A673 (cell line): Measurements from ENCODE around the gene NHSL1. TPM values are rescaled to one million over a fixed set of nuclear protein-coding genes. Genes with fewer than 3 reads are reported as not detected.

Experiments
- BruUV-seq: library from RNA; stranded (reverse); fragments of 400-500 nt; replicated peaks from 2 replicates; lab custom pipeline; 2021; lab: Mats Ljungman, UMichigan
- CTCF ChIA-PET: fragments of 300-600 bp; sonication (Branson Sonifier 250); formaldehyde crosslinking; loops from one replicate; lab custom pipeline; 2022; ENCODE audit warnings: antibody characterized with exemption; lab: Charles Lee
- POLR2A ChIA-PET: fragments of 300-600 bp; sonication (Branson Sonifier 250); formaldehyde crosslinking; loops from one replicate; lab custom pipeline; 2022; ENCODE audit warnings: antibody characterized with exemption; ENCODE audit not compliant: low non-redundant PET; lab: Charles Lee
- DNase-seq: peaks from one replicate; pipeline ENCODE4 v3.0.0-alpha.2; 2015; ENCODE audit warnings: low spot score
- H3K27ac ChIP-seq: fragments of 200-600 bp; sonication (generic); 2 replicates; pipeline ENCODE4 v1.5.1; 2016; ENCODE audit warnings: mixed run types, low read depth, mild to moderate bottlenecking, mixed read lengths, antibody characterized with exemption, low read length; ENCODE audit not compliant: poor library complexity, severe bottlenecking
- H3K27me3 ChIP-seq: fragments of 200-600 bp; sonication (generic); replicated peaks from 2 replicates; pipeline ENCODE4 v1.6.1; 2017; ENCODE audit warnings: mixed run types, low read depth, mild to moderate bottlenecking, mixed read lengths, antibody characterized with exemption, low read length; ENCODE audit not compliant: insufficient read depth, poor library complexity
- H3K36me3 ChIP-seq: fragments of 200-600 bp; sonication (generic); 2 replicates; pipeline ENCODE4 v1.6.1; 2016; ENCODE audit warnings: mixed run types, mild to moderate bottlenecking, mixed read lengths, antibody characterized with exemption, low read length; ENCODE audit not compliant: insufficient read depth, poor library complexity, severe bottlenecking
- H3K4me1 ChIP-seq: fragments of 200-600 bp; sonication (generic); 2 replicates; pipeline ENCODE4 v1.6.1; 2017; ENCODE audit warnings: mixed run types, mild to moderate bottlenecking, mixed read lengths, antibody characterized with exemption, low read length; ENCODE audit not compliant: insufficient read depth, poor library complexity, severe bottlenecking
- H3K4me3 ChIP-seq: fragments of 200-600 bp; sonication (generic); 2 replicates; pipeline ENCODE4 v1.5.1; 2016; ENCODE audit warnings: low read depth, mixed run types, mild to moderate bottlenecking, mixed read lengths, low read length; ENCODE audit not compliant: poor library complexity, severe bottlenecking
- H3K9me3 ChIP-seq: fragments of 200-600 bp; sonication (generic); 2 replicates; pipeline ENCODE4 v1.6.1; 2016; ENCODE audit warnings: mixed run types, low read depth, mild to moderate bottlenecking, mixed read lengths, antibody characterized with exemption, low read length; ENCODE audit not compliant: poor library complexity, severe bottlenecking
- EZH2 ChIP-seq: fragments of 200-600 bp; sonication (generic); IDR thresholded peaks from 2 replicates; pipeline ENCODE4 v1.6.1; 2017; ENCODE audit warnings: borderline replicate concordance, low read depth, mild to moderate bottlenecking, mixed read lengths, antibody characterized with exemption, low read length; ENCODE audit not compliant: poor library complexity, severe bottlenecking
- intact Hi-C: fragments of 100-400 bp; cut with micrococcal nuclease; formaldehyde crosslinking; loops from one replicate; pipeline ENCODE4 v1.10.0; 2022; ENCODE audit not compliant: unreplicated experiment
- total RNA-seq: library from RNA; stranded (reverse); gene quantifications from 2 replicates; pipeline ENCODE4 v1.2.3, GENCODE V29; 2021
- TF ChIP-seq, protein P1 (sequence below): fragments of 300-800, 200-600 bp; sonication (generic); conservative IDR thresholded peaks from 2 replicates; pipeline ENCODE4 v1.5.1; 2017; ENCODE audit warnings: low read depth, mild to moderate bottlenecking, antibody characterized with exemption, low read length, moderate library complexity, mixed read lengths

Gene NHSL1
- total RNA-seq, 1 experiment from 2014 or later, result 33.1 TPM

DNA sequence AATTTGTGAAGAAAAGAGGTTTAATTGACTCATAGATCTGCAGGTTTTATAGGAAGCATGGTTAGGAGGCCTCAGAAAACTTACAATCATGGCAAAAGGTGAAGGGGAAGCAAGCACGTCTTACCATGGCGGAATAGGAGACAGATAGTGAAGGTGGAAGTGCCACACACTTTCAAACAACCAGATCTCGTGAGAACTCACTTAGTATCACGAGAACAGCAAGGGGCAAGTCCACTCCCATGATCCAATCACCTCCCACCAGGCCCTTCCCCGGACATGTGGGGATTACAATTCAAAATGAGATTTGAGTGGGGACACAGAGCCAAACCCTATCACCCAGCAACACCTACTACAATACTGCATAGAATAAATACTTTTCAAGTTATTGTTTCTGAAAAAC lies 102.6 kb downstream of the NHSL1 start:
- BruUV-seq, result no TSS peak
- Histone ChIP-seq H3K36me3 (no peaks in the 10 kb centered on the region), H3K4me1 (no peaks in the 10 kb centered on the region), H3K9me3 (no peaks in the 10 kb centered on the region), H3K27me3 (no peaks in the 10 kb centered on the region), H3K4me3 (no peak overlapping the region), H3K27ac (no peak overlapping the region)
- ChIA-PET POLR2A (no interaction called here), CTCF (no interaction called here)
- DNase-seq, result no peak
- no peak for TF ChIP-seq EZH2
- TF ChIP-seq, protein P1, sequence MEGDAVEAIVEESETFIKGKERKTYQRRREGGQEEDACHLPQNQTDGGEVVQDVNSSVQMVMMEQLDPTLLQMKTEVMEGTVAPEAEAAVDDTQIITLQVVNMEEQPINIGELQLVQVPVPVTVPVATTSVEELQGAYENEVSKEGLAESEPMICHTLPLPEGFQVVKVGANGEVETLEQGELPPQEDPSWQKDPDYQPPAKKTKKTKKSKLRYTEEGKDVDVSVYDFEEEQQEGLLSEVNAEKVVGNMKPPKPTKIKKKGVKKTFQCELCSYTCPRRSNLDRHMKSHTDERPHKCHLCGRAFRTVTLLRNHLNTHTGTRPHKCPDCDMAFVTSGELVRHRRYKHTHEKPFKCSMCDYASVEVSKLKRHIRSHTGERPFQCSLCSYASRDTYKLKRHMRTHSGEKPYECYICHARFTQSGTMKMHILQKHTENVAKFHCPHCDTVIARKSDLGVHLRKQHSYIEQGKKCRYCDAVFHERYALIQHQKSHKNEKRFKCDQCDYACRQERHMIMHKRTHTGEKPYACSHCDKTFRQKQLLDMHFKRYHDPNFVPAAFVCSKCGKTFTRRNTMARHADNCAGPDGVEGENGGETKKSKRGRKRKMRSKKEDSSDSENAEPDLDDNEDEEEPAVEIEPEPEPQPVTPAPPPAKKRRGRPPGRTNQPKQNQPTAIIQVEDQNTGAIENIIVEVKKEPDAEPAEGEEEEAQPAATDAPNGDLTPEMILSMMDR, result no peak
- intact Hi-C loops, result no loop called here

DNA sequence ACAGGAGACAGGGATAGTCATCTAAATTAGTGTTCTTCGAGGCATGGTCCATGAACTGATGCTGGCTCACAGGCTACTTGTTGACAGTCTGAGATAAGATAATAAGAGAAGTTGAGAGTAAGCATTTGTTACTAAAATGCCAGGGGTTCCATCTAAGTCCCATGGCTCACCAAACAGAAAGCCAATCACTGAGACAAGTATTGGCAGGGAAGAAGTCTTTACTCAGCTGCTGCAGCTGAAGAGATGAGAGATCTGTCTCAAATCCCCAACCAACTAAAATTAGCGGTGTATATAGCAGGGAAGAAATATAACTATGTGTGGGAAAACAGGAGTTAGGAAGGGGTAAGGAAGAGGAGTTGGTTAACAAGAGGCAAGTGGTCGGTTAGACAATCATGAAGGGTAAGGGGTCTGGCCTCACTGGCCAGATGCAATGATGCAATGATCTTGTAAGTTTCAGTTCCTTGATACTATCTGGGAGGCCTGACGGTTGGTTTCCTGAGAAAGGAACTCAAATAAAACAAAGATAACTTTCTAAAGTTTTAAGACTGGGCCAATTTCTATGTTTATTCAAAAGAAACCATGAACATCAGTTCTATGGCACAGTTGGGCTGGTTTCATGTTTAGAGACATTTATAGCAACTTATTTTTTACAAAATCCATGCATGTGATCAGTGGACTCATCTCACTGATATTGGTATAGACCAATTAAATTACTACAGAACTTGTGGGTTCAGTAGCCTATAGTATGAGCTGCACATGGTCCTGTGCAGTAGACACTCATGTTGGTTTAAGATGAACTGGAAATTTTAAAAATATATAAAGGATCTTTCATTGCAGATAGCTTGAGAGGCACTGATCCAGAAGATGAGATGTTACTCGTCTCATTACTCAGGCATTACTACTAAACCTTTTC lies 105.2 kb downstream of the NHSL1 start:
- no peaks in the 10 kb centered on the region for H3K36me3 ChIP-seq
- ChIA-PET CTCF (interaction anchor here (0.8 to 0.9 kb wide), 2 partner anchors 22 to 278 kb away, joined by 3 read pairs; no protein-coding TSS in a partner anchor), POLR2A (no interaction called here)
- intact Hi-C loops, result no loop called here
- TF ChIP-seq, protein P1, result no peak
- no peaks in the 10 kb centered on the region for H3K4me1 ChIP-seq
- H3K27me3 ChIP-seq, result no peaks in the 10 kb centered on the region
- BruUV-seq, result no TSS peak
- DNase-seq, result no peak
- no peak overlapping the region for H3K27ac ChIP-seq
- H3K9me3 ChIP-seq, result no peaks in the 10 kb centered on the region
- no peak overlapping the region for H3K4me3 ChIP-seq

DNA sequence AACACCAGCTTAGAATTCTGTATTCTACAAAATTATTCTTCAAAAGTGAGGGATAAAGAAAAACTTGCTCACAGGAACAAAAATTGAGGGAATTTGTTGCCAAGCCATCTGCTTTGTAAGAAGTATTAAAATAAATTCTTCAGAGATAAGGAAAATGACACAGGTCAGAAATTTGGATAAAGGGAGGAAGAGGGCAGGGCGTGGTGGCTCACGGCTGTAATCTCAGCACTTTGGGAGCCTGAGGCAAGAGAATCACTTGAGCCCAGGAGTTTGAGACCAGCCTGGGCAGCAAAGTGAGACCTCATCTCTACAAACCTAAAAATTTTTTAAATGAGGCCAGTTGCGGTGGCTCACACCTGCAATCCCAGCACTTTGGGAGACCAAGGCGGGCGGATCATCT lies 109.7 kb downstream of the NHSL1 start:
- no peaks in the 10 kb centered on the region for H3K4me1 ChIP-seq
- H3K36me3 ChIP-seq, result no peaks in the 10 kb centered on the region
- DNase-seq, result no peak
- no peak overlapping the region for H3K27ac ChIP-seq
- H3K4me3 ChIP-seq, result no peak overlapping the region
- ChIA-PET CTCF (no interaction called here), POLR2A (interaction anchor here (0.6 kb wide), 2 partner anchors 27 to 178 kb away, joined by 3 read pairs; no protein-coding TSS in a partner anchor)
- no TSS peak for BruUV-seq
- H3K9me3 ChIP-seq, result no peaks in the 10 kb centered on the region
- intact Hi-C loops, result no loop called here
- no peaks in the 10 kb centered on the region for H3K27me3 ChIP-seq
- TF ChIP-seq, protein P1, result no peak
- no peak for TF ChIP-seq EZH2
